ENCODE measurements around the gene FAM114A2. TPM values are rescaled to one million over a fixed set of nuclear protein-coding genes. Genes with fewer than 3 reads are reported as not detected.

Gene FAM114A2
- total and polyA plus RNA-seq, 3 donors from 2014 or later, result 36.1 to 82.1 (median 45.5) TPM

DNA sequence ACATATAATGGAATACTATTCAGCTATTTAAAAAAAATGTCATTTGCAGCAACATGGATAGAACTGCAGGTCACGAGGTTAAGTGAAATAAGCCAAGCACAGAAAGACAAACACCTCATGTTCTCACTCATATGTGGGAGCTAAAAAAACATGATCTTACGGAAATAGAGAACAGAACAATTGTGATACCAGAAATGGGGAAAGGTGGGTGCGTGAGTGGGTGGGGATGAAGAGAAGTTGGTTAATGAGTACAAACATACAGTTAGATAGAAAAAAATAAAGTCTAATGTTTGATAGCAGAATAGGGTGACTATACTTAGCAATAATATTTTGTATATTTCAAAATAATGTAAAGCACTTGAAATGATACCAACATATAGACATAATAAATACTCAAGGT lies 38.7 kb downstream of the FAM114A2 start:
- TF ChIP-seq, protein P1, sequence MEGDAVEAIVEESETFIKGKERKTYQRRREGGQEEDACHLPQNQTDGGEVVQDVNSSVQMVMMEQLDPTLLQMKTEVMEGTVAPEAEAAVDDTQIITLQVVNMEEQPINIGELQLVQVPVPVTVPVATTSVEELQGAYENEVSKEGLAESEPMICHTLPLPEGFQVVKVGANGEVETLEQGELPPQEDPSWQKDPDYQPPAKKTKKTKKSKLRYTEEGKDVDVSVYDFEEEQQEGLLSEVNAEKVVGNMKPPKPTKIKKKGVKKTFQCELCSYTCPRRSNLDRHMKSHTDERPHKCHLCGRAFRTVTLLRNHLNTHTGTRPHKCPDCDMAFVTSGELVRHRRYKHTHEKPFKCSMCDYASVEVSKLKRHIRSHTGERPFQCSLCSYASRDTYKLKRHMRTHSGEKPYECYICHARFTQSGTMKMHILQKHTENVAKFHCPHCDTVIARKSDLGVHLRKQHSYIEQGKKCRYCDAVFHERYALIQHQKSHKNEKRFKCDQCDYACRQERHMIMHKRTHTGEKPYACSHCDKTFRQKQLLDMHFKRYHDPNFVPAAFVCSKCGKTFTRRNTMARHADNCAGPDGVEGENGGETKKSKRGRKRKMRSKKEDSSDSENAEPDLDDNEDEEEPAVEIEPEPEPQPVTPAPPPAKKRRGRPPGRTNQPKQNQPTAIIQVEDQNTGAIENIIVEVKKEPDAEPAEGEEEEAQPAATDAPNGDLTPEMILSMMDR (IDR thresholded peaks at IDR 0.05), result no peak
- no peak for TF ChIP-seq POLR2A (IDR thresholded peaks at IDR 0.05)
- Histone ChIP-seq H3K4me1 (no peaks in the 10 kb centered on the region), H3K36me3 (ENCODE audit: low read depth, missing control alignments) (no peaks in the 10 kb centered on the region), H3K27ac (no peak overlapping the region), H3K4me3 (no peak overlapping the region), H3K27me3 (no peaks in the 10 kb centered on the region), H3K9me3 (no peaks in the 10 kb centered on the region)
- WGBS, 2 donors, result 92 to 96% methylated on average over 3 of the region's 3 CpGs
- no peak for DNase-seq
- intact Hi-C loops (cut with DNase I; ENCODE audit: low total_unique reads), result no loop called here

DNA sequence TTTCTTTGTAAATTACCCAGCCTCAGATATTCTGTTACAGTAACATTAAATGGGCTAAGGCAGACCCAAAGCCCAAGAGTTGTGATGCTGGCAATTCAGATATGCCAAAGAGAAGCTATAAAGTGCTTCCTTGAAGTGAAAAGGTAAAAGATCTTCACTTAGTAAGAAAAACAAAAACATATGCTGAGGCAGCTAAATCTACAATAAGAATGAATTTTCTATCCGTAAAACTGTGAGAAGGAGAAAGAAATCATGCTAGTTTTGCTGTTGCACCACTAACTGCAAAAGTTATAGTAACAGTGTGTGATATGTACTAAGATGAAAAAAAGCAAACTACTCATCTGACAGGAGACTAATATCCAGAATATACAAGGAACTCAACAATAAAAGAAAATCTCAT lies 39.9 kb downstream of the FAM114A2 start:
- intact Hi-C loops (cut with DNase I; ENCODE audit: low total_unique reads), result no loop called here
- no peak overlapping the region for H3K27ac ChIP-seq
- WGBS, 2 donors, result 96 to 100% methylated on average over 1 of the region's 1 CpG

DNA sequence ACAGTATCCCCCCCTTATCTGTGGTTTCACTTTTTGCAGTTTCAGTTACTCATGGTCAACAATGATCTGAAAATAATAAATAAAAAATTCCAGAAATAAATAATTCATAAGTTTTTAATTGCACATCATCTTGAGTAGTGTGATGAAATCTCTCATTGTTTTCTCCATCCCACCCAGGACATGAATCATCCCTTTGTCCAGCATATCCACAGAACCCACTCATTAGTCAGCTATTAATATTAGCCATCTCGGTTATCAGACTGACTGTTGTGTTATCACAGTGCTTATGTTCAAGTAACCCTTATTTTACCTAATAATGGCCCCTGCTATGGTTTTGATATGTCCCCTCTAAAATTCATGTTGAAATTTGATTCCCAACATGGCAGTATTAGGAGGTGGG lies 40.7 kb downstream of the FAM114A2 start:
- no peak for DNase-seq
- Histone ChIP-seq H3K27ac (no peak overlapping the region), H3K4me3 (no peak overlapping the region), H3K27me3 (no peaks in the 10 kb centered on the region), H3K9me3 (no peaks in the 10 kb centered on the region), H3K4me1 (no peaks in the 10 kb centered on the region), H3K36me3 (ENCODE audit: low read depth, missing control alignments) (no peaks in the 10 kb centered on the region)
- TF ChIP-seq POLR2A (IDR thresholded peaks at IDR 0.05), result no peak
- TF ChIP-seq, protein P1 (IDR thresholded peaks at IDR 0.05), result no peak
- WGBS, 2 donors, result 74 to 90% methylated on average over 1 of the region's 1 CpG
- intact Hi-C loops (cut with DNase I; ENCODE audit: low total_unique reads), result no loop called here

More for the DNA sequence above, 39.9 kb downstream of the FAM114A2 start:
- H3K9me3 ChIP-seq, result no peaks in the 10 kb centered on the region
- no peaks in the 10 kb centered on the region for H3K36me3 ChIP-seq (ENCODE audit: low read depth, missing control alignments)
- H3K4me3 ChIP-seq, result no peak overlapping the region
- no peaks in the 10 kb centered on the region for H3K4me1 ChIP-seq
- TF ChIP-seq POLR2A (IDR thresholded peaks at IDR 0.05), result no peak
- TF ChIP-seq, protein P1 (IDR thresholded peaks at IDR 0.05), result no peak
- no peaks in the 10 kb centered on the region for H3K27me3 ChIP-seq
- no peak for DNase-seq

DNA sequence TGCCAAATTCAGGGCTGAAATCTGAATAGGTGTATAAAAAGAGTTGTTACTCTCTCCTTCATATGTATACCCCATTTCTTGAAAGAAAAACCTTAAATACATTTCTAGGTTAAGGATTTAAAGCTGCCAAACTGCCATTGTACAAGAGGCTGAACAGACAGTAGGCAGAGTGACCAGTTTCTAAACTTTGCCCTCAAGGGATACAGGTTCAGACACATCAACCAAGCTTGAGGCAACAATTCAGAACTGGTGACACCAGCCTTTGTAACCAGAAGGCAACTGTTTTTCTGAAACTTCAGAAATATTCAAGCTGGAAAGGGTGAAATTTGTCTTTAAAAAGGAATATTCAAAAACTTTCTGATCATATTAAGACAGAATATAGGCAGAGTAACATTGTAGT lies 47.5 kb downstream of the FAM114A2 start:
- H3K27me3 ChIP-seq, result no peaks in the 10 kb centered on the region
- intact Hi-C loops (cut with DNase I; ENCODE audit: low total_unique reads), result no loop called here
- H3K4me3 ChIP-seq, result no peak overlapping the region
- DNase-seq, result no peak
- no peaks in the 10 kb centered on the region for H3K9me3 ChIP-seq
- H3K4me1 ChIP-seq, result no peaks in the 10 kb centered on the region
- no peak for TF ChIP-seq POLR2A (IDR thresholded peaks at IDR 0.05)
- TF ChIP-seq, protein P1 (IDR thresholded peaks at IDR 0.05), result no peak
- H3K27ac ChIP-seq, result no peak overlapping the region
- H3K36me3 ChIP-seq (ENCODE audit: low read depth, missing control alignments), result no peaks in the 10 kb centered on the region

DNA sequence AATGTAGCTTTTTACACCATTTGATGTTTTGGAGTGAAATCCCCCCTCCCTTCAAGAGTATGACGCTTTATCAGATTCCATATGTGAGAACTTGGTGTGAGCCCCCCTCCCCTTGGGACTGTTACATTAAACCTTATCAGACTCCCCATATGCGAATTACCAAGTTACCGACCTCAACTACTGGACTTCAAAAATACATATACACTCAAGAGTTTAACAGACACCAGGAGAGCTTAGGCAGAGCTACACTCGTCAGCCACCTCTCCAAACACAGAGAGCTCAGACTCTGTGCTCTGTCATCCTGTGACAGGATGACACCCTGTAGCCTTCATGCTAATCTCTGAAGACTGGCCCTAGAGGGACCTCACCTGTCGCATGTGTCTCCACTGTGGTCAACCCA lies 50.2 kb downstream of the FAM114A2 start:
- Histone ChIP-seq H3K9me3 (no peaks in the 10 kb centered on the region), H3K27ac (no peak overlapping the region), H3K4me1 (no peaks in the 10 kb centered on the region), H3K27me3 (no peaks in the 10 kb centered on the region), H3K36me3 (ENCODE audit: low read depth, missing control alignments) (no peaks in the 10 kb centered on the region), H3K4me3 (no peak overlapping the region)
- TF ChIP-seq, protein P1 (IDR thresholded peaks at IDR 0.05), result no peak
- no peak for TF ChIP-seq POLR2A (IDR thresholded peaks at IDR 0.05)
- 78 to 98% methylated on average over 5 of the region's 5 CpGs for WGBS, 2 donors
- intact Hi-C loops (cut with DNase I; ENCODE audit: low total_unique reads), result loop anchor here (10.0 kb wide), 1 partner anchor 616 kb away; no protein-coding TSS in a partner anchor
- DNase-seq, result no peak
